A549 (cell line): ENCODE measurements around the gene CSMD2. TPM values are rescaled to one million over a fixed set of nuclear protein-coding genes. Genes with fewer than 3 reads are reported as not detected.

ENCODE experiments used
- ATAC-seq, 2 experiments: fragments of 200-7000 bp in 1 of 2; fragments of >200 bp in 1 of 2; cut with Nextera tagmentation in 1 of 2; cut with Tn5 transposase in 1 of 2; 3 replicates each; pipeline versions ENCODE4 v1.8.0 to v1.9.1; 2018 to 2020; ENCODE audit warnings: mild to moderate bottlenecking in 1 of 2, moderate library complexity in 1 of 2
- CTCF ChIA-PET: fragments of 300-600 bp; sonication (Branson Sonifier 250); formaldehyde crosslinking; extraction: SDS; loops from one replicate; lab custom pipeline; 2021; ENCODE audit warnings: antibody characterized with exemption, inconsistent platforms; lab: Yijun Ruan, JAX
- POLR2A ChIA-PET: fragments of 350-600 bp; formaldehyde crosslinking; extraction: SDS; loops from one replicate; lab custom pipeline; 2021; ENCODE audit warnings: antibody characterized with exemption, inconsistent platforms; lab: Yijun Ruan, JAX
- DNase-seq, 2 experiments: peaks; one replicate each; pipeline versions ENCODE4 v3.0.0 to v3.0.0-alpha.2; 2011 to 2016; ENCODE audit warnings: low read depth in 1 of 2, low spot score in 1 of 2
- FAIRE-seq: peaks from 2 replicates; lab custom pipeline; 2011; peaks lifted over from hg19 to GRCh38; lab: Jason Lieb, UNC
- H3K27ac ChIP-seq, 2 experiments: fragments of >200 bp; sonication (Bioruptor Twin); formaldehyde crosslinking; 3 replicates each; pipeline ENCODE4 v1.5.1; 2016 to 2017
- H3K4me1 ChIP-seq: fragments of >200 bp; sonication (Bioruptor Twin); formaldehyde crosslinking; 3 replicates; pipeline ENCODE4 v1.6.1; 2016
- H3K4me2 ChIP-seq: fragments of >200 bp; sonication (Bioruptor Twin); formaldehyde crosslinking; 3 replicates; pipeline ENCODE4 v1.6.1; 2016
- H3K4me3 ChIP-seq: fragments of >200 bp; sonication (Bioruptor Twin); formaldehyde crosslinking; 3 replicates; pipeline ENCODE4 v1.5.1; 2016
- H3K9me3 ChIP-seq: fragments of >200 bp; sonication (Bioruptor Twin); formaldehyde crosslinking; 3 replicates; pipeline ENCODE4 v1.6.1; 2016
- BHLHE40 ChIP-seq: IDR thresholded peaks from 2 replicates; pipeline ENCODE4 v1.6.1; 2012; ENCODE audit warnings: low read depth, low read length, inconsistent platforms
- CBX2 ChIP-seq: fragments of 200-600 bp; sonication (generic); IDR thresholded peaks from 2 replicates; pipeline ENCODE4 v1.6.1; 2016; ENCODE audit warnings: low read depth, mild to moderate bottlenecking, borderline replicate concordance
- CHD4 ChIP-seq: fragments of 200-600 bp; sonication (generic); IDR thresholded peaks from 2 replicates; pipeline ENCODE4 v1.6.1; 2016; ENCODE audit warnings: antibody characterized with exemption, mild to moderate bottlenecking, borderline replicate concordance
- EHF ChIP-seq: fragments of 250-450 bp; sonication (Bioruptor Pico); IDR thresholded peaks from 2 replicates; pipeline ENCODE4 v1.5.0; 2020; ENCODE audit warnings: mild to moderate bottlenecking
- ESRRA ChIP-seq: fragments of 150-350 bp; IDR thresholded peaks from 2 replicates; pipeline ENCODE4 v1.6.1; 2014; ENCODE audit warnings: mild to moderate bottlenecking, low read length, borderline replicate concordance
- FOSB ChIP-seq: fragments of 250-450 bp; sonication (Bioruptor Pico); IDR thresholded peaks from 2 replicates; pipeline ENCODE4 v1.5.0; 2020; ENCODE audit warnings: mild to moderate bottlenecking, moderate library complexity
- FOXS1 ChIP-seq: fragments of 250-450 bp; sonication (Bioruptor Pico); IDR thresholded peaks from 2 replicates; pipeline ENCODE4 v1.5.0; 2020; ENCODE audit warnings: mild to moderate bottlenecking, moderate library complexity
- HDAC2 ChIP-seq: fragments of 200-600 bp; sonication (generic); IDR thresholded peaks from 2 replicates; pipeline ENCODE4 v1.6.1; 2016
- HEYL ChIP-seq: fragments of 250-450 bp; sonication (Bioruptor Pico); IDR thresholded peaks from 2 replicates; pipeline ENCODE4 v1.8.0; 2021; ENCODE audit warnings: mild to moderate bottlenecking, moderate library complexity
- HOXB13 ChIP-seq: fragments of 250-450 bp; sonication (Bioruptor Pico); IDR thresholded peaks from 2 replicates; pipeline ENCODE4 v1.5.0; 2020; ENCODE audit warnings: low read depth, mild to moderate bottlenecking, moderate library complexity
- JUNB ChIP-seq: fragments of >200 bp; sonication (Bioruptor Twin); formaldehyde crosslinking; IDR thresholded peaks from 2 replicates; pipeline ENCODE4 v1.6.1; 2016
- KDM5A ChIP-seq: fragments of 200-600 bp; sonication (generic); IDR thresholded peaks from 2 replicates; pipeline ENCODE4 v1.6.1; 2016; ENCODE audit warnings: antibody characterized with exemption, mild to moderate bottlenecking
- MAFK ChIP-seq: fragments of 450-650 bp; IDR thresholded peaks from 2 replicates; pipeline ENCODE4 v1.6.1; 2014; ENCODE audit not compliant: partially characterized antibody
- PHF8 ChIP-seq: fragments of 200-600 bp; sonication (generic); IDR thresholded peaks from 2 replicates; pipeline ENCODE4 v1.6.1; 2016; ENCODE audit warnings: low read depth, mild to moderate bottlenecking, antibody characterized with exemption, moderate library complexity, borderline replicate concordance
- POLR2A ChIP-seq: IDR thresholded peaks from 2 replicates; pipeline ENCODE4 v1.6.1; 2012; ENCODE audit warnings: mild to moderate bottlenecking, low read length
- RARB ChIP-seq: fragments of 250-450 bp; sonication (Bioruptor Pico); IDR thresholded peaks from 2 replicates; pipeline ENCODE4 v1.8.0; 2021; ENCODE audit warnings: mild to moderate bottlenecking, moderate library complexity
- RCOR1 ChIP-seq: fragments of 150-350 bp; IDR thresholded peaks from 2 replicates; pipeline ENCODE4 v1.6.1; 2014; ENCODE audit warnings: antibody characterized with exemption, low read length, low read depth
- TFCP2L1 ChIP-seq: fragments of 250-450 bp; sonication (Bioruptor Pico); IDR thresholded peaks from 2 replicates; pipeline ENCODE4 v1.5.0; 2021; ENCODE audit warnings: mild to moderate bottlenecking
- ZFP36 ChIP-seq: fragments of 450-650 bp; IDR thresholded peaks from 2 replicates; pipeline ENCODE4 v1.6.1; 2014; ENCODE audit warnings: borderline replicate concordance; ENCODE audit not compliant: partially characterized antibody
- WGBS: methylation state at CpG from one replicate; pipeline ENCODE4 v1.1.6; 2017; ENCODE audit errors: missing lambda C conversion rate; 5-methylcytosine and 5-hydroxymethylcytosine counted together
- polyA plus RNA-seq, 4 experiments: library from polyadenylated mRNA; depleted of rRNA in 3 of 4; stranded (reverse); fragments of >200 nt; fragmentation: RNase III in 1 of 4; extraction: RNeasy Plus Mini Kit Qiagen cat#74134 plus additional on column Dnase treatment in 1 of 4; gene quantifications; 2 replicates in 3 of 4; 3 replicates in 1 of 4; pipeline ENCODE4 v1.2.3, GENCODE V29; 2011 to 2017
- TF ChIP-seq, protein P1 (sequence below): fragments of 250-450 bp; sonication (Bioruptor Pico); IDR thresholded peaks from 2 replicates; pipeline ENCODE4 v1.5.0; 2020; ENCODE audit warnings: low read depth, mild to moderate bottlenecking, moderate library complexity
- TF ChIP-seq, protein P2 (sequence below): fragments of 450-650 bp; IDR thresholded peaks from 2 replicates; pipeline ENCODE4 v1.6.1; 2014; ENCODE audit warnings: antibody characterized with exemption
- TF ChIP-seq, protein P3 (sequence below): fragments of 250-450 bp; sonication (Bioruptor Pico); IDR thresholded peaks from 2 replicates; pipeline ENCODE4 v1.5.0; 2021; ENCODE audit warnings: mild to moderate bottlenecking, moderate library complexity, borderline replicate concordance
- TF ChIP-seq, protein P4 (sequence below): IDR thresholded peaks from 2 replicates; pipeline ENCODE4 v1.6.1; 2012
- TF ChIP-seq, protein P5 (sequence below): IDR thresholded peaks from 2 replicates; pipeline ENCODE4 v1.6.1; 2012

CSMD2 gene
- polyA plus RNA-seq, 2 of the 4 experiments (the other 2 are of a cell fraction), result not detected

GRCh38 chr1:34070201-34070836, 94.7 kb downstream of the CSMD2 start:
- DNase-seq (no peak), ATAC-seq (no peak), FAIRE-seq (no peak)
- Histone ChIP-seq H3K4me2 (no peak overlapping the region), H3K4me1 (no peaks in the 10 kb centered on the region), H3K4me3 (no peak overlapping the region), H3K27ac (no peak overlapping the region), H3K9me3 (no peaks in the 10 kb centered on the region)
- CTCF ChIA-PET, result no interaction called here
- TF ChIP-seq TFCP2L1 (CRISPR knock-in tag) (no peak), CBX2 (no peak), ESRRA (no peak), HOXB13 (no peak), FOSB (no peak), JUNB (no peak), MAFK (no peak)
- TF ChIP-seq, protein P1, sequence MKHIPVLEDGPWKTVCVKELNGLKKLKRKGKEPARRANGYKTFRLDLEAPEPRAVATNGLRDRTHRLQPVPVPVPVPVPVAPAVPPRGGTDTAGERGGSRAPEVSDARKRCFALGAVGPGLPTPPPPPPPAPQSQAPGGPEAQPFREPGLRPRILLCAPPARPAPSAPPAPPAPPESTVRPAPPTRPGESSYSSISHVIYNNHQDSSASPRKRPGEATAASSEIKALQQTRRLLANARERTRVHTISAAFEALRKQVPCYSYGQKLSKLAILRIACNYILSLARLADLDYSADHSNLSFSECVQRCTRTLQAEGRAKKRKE (CRISPR knock-in tag), result no peak
- TF ChIP-seq, protein P2, sequence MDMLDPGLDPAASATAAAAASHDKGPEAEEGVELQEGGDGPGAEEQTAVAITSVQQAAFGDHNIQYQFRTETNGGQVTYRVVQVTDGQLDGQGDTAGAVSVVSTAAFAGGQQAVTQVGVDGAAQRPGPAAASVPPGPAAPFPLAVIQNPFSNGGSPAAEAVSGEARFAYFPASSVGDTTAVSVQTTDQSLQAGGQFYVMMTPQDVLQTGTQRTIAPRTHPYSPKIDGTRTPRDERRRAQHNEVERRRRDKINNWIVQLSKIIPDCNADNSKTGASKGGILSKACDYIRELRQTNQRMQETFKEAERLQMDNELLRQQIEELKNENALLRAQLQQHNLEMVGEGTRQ, result no peak
- TF ChIP-seq, protein P3, sequence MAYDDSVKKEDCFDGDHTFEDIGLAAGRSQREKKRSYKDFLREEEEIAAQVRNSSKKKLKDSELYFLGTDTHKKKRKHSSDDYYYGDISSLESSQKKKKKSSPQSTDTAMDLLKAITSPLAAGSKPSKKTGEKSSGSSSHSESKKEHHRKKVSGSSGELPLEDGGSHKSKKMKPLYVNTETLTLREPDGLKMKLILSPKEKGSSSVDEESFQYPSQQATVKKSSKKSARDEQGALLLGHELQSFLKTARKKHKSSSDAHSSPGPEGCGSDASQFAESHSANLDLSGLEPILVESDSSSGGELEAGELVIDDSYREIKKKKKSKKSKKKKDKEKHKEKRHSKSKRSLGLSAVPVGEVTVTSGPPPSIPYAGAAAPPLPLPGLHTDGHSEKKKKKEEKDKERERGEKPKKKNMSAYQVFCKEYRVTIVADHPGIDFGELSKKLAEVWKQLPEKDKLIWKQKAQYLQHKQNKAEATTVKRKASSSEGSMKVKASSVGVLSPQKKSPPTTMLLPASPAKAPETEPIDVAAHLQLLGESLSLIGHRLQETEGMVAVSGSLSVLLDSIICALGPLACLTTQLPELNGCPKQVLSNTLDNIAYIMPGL (CRISPR knock-in tag), result no peak
- WGBS, result 1% methylated on average over 5 of the region's 5 CpGs
- POLR2A ChIA-PET, result no interaction called here

GRCh38 chr1:34066981-34067603, 97.9 kb downstream of the CSMD2 start:
- no peak overlapping the region for H3K27ac ChIP-seq
- ChIA-PET CTCF (no interaction called here), POLR2A (no interaction called here)
- 0% methylated on average over 4 of the region's 5 CpGs for WGBS
- FAIRE-seq (no peak), ATAC-seq (no peak), DNase-seq (no peak)
- TF ChIP-seq KDM5A (no peak), EHF (no peak), ZFP36 (no peak), CHD4 (no peak), FOXS1 (CRISPR knock-in tag) (no peak), HEYL (CRISPR knock-in tag) (no peak), HDAC2 (no peak), RCOR1 (no peak), TFCP2L1 (CRISPR knock-in tag) (no peak), BHLHE40 (no peak), RARB (CRISPR knock-in tag) (no peak), PHF8 (no peak), POLR2A (no peak), JUNB (no peak)
- TF ChIP-seq, protein P4, sequence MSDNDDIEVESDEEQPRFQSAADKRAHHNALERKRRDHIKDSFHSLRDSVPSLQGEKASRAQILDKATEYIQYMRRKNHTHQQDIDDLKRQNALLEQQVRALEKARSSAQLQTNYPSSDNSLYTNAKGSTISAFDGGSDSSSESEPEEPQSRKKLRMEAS, result no peak
- TF ChIP-seq, protein P3 (CRISPR knock-in tag), result no peak
- TF ChIP-seq, protein P5, sequence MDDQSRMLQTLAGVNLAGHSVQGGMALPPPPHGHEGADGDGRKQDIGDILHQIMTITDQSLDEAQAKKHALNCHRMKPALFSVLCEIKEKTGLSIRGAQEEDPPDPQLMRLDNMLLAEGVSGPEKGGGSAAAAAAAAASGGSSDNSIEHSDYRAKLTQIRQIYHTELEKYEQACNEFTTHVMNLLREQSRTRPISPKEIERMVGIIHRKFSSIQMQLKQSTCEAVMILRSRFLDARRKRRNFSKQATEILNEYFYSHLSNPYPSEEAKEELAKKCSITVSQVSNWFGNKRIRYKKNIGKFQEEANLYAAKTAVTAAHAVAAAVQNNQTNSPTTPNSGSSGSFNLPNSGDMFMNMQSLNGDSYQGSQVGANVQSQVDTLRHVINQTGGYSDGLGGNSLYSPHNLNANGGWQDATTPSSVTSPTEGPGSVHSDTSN, result no peak
- H3K9me3 ChIP-seq, result no peaks in the 10 kb centered on the region
- H3K4me3 ChIP-seq, result no peak overlapping the region
- no peak overlapping the region for H3K4me2 ChIP-seq
- H3K4me1 ChIP-seq, result no peaks in the 10 kb centered on the region
